ENCODE measurements around the gene PARP12. TPM values are rescaled to one million over a fixed set of nuclear protein-coding genes. Genes with fewer than 3 reads are reported as not detected.

The PARP12 gene
- total and polyA plus RNA-seq, 8 donors: 10.8 to 34.8 (median 22.3) TPM

DNA sequence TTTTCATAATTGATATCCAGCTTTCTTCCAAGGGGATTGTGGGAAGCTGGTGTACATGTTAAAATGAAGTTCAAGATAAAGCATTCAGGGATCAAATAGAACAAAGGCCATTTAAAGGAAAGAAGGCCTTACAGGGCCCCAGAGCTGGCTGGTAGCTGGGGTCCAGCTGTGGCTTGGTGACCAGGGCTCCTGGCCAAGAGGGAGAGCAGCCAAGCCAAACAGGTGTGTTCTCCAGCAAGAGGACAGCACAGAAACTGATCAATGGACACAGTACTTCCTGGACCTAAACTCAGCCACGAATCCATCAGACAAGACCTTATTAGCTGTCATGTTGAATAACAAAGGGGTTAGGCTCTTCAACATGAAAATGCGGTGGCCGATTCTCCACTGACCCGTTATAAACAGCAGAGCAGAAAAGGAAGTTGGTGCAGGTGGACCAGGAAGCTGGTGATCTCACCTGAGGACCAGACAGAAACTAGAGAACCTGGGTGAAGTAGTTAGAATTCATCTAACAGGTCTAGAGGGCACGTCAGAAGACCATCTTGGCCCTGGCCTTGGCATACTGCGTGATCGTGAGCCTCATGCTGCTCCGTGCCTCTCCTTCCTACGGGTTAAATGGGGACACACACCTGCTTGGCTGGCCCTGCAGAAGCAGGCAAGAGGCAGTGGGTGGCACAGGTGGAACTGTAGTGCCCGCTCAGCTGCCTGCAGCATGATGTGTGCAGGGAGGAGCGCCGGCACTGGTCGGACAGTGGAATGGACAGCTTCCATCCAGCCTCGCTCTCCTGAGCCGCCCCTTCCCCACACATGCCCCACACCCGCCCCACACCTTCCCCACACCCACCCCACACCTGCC lies 53.8 kb downstream of the PARP12 start:
- Histone ChIP-seq H3K4me1 (peaks cover 0 to 8% (median 0%) of the 10 kb centered on the region in 3 donors), H3K9me3 (no peaks in the 10 kb centered on the region), H3K27me3 (no peaks in the 10 kb centered on the region), H3K4me3 (peak overlapping the region in 1 of 4 donors; percentile 22), H3K36me3 (no peaks in the 10 kb centered on the region), H3K27ac (peak overlapping the region; percentile 54 to 72 (median 61))
- DNase-seq (peak; percentile 70 to 88 (median 80)), ATAC-seq (peak; percentile 73 to 85 (median 82)), FAIRE-seq (no peak)
- TF ChIP-seq, protein P1, sequence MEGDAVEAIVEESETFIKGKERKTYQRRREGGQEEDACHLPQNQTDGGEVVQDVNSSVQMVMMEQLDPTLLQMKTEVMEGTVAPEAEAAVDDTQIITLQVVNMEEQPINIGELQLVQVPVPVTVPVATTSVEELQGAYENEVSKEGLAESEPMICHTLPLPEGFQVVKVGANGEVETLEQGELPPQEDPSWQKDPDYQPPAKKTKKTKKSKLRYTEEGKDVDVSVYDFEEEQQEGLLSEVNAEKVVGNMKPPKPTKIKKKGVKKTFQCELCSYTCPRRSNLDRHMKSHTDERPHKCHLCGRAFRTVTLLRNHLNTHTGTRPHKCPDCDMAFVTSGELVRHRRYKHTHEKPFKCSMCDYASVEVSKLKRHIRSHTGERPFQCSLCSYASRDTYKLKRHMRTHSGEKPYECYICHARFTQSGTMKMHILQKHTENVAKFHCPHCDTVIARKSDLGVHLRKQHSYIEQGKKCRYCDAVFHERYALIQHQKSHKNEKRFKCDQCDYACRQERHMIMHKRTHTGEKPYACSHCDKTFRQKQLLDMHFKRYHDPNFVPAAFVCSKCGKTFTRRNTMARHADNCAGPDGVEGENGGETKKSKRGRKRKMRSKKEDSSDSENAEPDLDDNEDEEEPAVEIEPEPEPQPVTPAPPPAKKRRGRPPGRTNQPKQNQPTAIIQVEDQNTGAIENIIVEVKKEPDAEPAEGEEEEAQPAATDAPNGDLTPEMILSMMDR (IDR thresholded peaks at IDR 0.05): no peak
- 31 to 43% methylated on average over 16 of the region's 16 CpGs for WGBS, 2 donors
- intact Hi-C loops (cut with DNase I): loop anchor here in 2 of 3 donors (10.0 kb wide), 2 partner anchors 234 to 514 kb away; partner anchors contain the start of gene HIPK2 (in 1 of the 2)

DNA sequence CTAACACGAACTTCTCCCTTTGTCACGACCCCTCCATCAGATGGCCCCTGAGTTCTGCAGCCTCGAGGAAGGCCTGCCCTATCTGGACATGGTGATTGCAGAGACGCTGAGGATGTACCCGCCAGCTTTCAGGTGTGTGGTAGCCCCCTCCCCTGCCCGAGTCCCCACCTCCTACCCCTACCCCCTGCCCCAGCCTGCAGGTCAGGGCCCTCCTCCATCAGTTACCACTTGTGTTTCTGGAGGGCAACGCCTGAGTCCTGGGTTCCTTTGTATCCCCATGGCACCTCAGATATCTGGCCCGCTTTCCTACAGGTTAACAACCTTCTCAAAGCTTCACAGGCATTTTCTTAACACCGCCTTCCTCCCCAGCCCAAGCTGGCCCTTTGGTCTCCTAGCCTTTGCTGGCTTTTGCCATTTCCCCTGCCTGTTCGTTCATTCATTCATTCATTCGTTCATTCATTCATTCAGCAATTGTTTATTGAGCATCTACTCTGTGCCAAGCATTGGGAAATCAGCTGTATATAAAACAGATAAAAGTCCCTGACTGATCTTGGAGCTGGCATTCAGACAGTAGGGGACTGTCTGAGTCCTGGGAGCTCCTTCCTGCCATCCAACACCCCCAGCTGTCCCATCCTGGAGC lies 55.6 kb downstream of the PARP12 start:
- ATAC-seq (no peak), FAIRE-seq (no peak), DNase-seq (peak in 1 of 6 donors; percentile 30)
- no peaks in the 10 kb centered on the region for H3K27me3 ChIP-seq
- H3K4me1 ChIP-seq: peaks cover 0 to 8% (median 0%) of the 10 kb centered on the region in 3 donors
- TF ChIP-seq, protein P1 (IDR thresholded peaks at IDR 0.05): no peak
- H3K36me3 ChIP-seq: no peaks in the 10 kb centered on the region
- no peak overlapping the region for H3K27ac ChIP-seq
- WGBS, 2 donors: 85 to 86% methylated on average over 11 of the region's 11 CpGs
- no peak overlapping the region for H3K4me3 ChIP-seq
- intact Hi-C loops (cut with DNase I): loop anchor here in 2 of 3 donors (10.0 kb wide), 2 partner anchors 232 to 512 kb away; partner anchors contain the start of gene HIPK2 (in 1 of the 2)
- H3K9me3 ChIP-seq: no peaks in the 10 kb centered on the region

GRCh38 chr7:140006600-140006999 lies 56.2 kb downstream of the PARP12 start:
- no peaks in the 10 kb centered on the region for H3K27me3 ChIP-seq
- no peaks in the 10 kb centered on the region for H3K9me3 ChIP-seq
- DNase-seq (no peak), ATAC-seq (no peak), FAIRE-seq (no peak)
- H3K4me3 ChIP-seq: no peak overlapping the region
- no peaks in the 10 kb centered on the region for H3K36me3 ChIP-seq
- intact Hi-C loops (cut with DNase I): loop anchor here in 2 of 3 donors (10.0 kb wide), 2 partner anchors 232 to 512 kb away; partner anchors contain the start of gene HIPK2 (in 1 of the 2)
- H3K4me1 ChIP-seq: peaks cover 0 to 8% (median 0%) of the 10 kb centered on the region in 3 donors
- H3K27ac ChIP-seq: no peak overlapping the region
- 96 to 98% methylated on average over 10 of the region's 10 CpGs for WGBS, 2 donors
- TF ChIP-seq, protein P1 (IDR thresholded peaks at IDR 0.05): no peak

DNA sequence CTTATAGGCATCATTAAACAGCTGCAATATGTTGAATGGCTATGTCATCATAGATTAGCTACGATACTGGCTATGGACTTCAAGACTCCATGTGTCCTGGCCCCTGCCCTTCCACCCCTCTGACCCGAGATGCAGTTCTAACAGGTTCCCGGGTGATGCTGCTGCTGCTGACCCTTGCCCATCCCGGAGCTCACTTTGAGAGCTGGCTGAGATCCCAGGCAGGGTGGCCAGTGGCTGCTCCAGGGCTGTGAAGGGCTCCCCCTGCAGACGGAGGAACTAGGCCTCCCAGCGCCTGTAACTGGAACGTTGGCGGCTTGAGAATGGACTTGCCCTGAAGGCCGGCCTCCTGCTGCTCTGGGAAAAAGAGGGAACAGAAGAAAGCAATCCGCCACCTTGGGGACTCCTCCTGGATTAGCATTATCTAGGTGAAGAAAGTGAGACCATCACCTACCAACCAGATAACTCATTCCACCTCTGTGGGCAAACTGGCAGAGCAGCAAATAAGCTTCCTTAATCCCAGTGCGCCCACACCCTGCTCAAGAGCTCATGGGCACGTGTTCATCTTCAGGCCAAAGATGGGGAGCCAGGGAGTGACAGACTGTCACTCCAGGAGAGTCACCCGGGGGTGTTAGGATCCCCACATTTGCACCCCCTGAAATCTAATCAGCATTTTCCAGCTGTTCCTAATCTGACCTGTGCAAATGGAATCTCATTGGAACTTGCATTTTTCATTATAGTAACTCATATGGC lies 56.8 kb downstream of the PARP12 start:
- WGBS, 2 donors: 65 to 69% methylated on average over 13 of the region's 13 CpGs
- ATAC-seq (no peak), FAIRE-seq (no peak), DNase-seq (peak in 1 of 6 donors; percentile 52)
- Histone ChIP-seq H3K4me1 (peaks cover 0 to 8% (median 0%) of the 10 kb centered on the region in 3 donors), H3K36me3 (no peaks in the 10 kb centered on the region), H3K27me3 (no peaks in the 10 kb centered on the region), H3K27ac (no peak overlapping the region), H3K9me3 (no peaks in the 10 kb centered on the region), H3K4me3 (no peak overlapping the region)
- TF ChIP-seq, protein P1 (IDR thresholded peaks at IDR 0.05): no peak
- intact Hi-C loops (cut with DNase I): loop anchor here in 2 of 3 donors (10.0 kb wide), 2 partner anchors 231 to 511 kb away; partner anchors contain the start of gene HIPK2 (in 1 of the 2)

All from pancreas (tissue), 10 donors.